Esophagus muscularis mucosa (tissue), 4 donors: Measurements from ENCODE around the gene DNAH10. TPM values are rescaled to one million over a fixed set of nuclear protein-coding genes. Genes with fewer than 3 reads are reported as not detected.

ENCODE experiments used
- DNase-seq: peaks from one replicate; pipeline ENCODE4 v3.0.0-alpha.2; 2017; ENCODE audit errors: extremely low spot score
- H3K27ac ChIP-seq, 4 donors: fragments of 200-600 bp; sonication (generic); replicated peaks in 1 of 4; 1 replicate in 3 of 4; 2 replicates in 1 of 4; pipeline ENCODE4 v1.5.1; 2016 to 2019; ENCODE audit warnings: mild to moderate bottlenecking in 1 of 4
- H3K27me3 ChIP-seq, 4 donors: fragments of 200-600 bp; sonication (generic); one replicate each; pipeline versions ENCODE4 v1.5.1 to v1.6.0; 2016 to 2019
- H3K36me3 ChIP-seq, 4 donors: fragments of 200-600 bp; sonication (generic); one replicate each; pipeline ENCODE4 v1.5.1; 2016 to 2019
- H3K4me1 ChIP-seq, 4 donors: fragments of 200-600 bp; sonication (generic); one replicate each; pipeline ENCODE4 v1.5.1; 2016 to 2019
- H3K4me3 ChIP-seq, 4 donors: fragments of 200-600 bp; sonication (generic); 1 replicate in 2 of 4; 2 replicates in 2 of 4; pipeline ENCODE4 v1.5.1; 2016 to 2019; ENCODE audit warnings: mild to moderate bottlenecking in 4 of 4, moderate library complexity in 1 of 4
- H3K9me3 ChIP-seq, 4 donors: fragments of 200-600 bp; sonication (generic); 1 replicate in 3 of 4; 2 replicates in 1 of 4; pipeline ENCODE4 v1.5.1; 2016 to 2019
- EP300 ChIP-seq: sonication (generic); formaldehyde crosslinking; IDR thresholded peaks from one replicate; pipeline ENCODE4 v1.6.1; 2017; ENCODE audit warnings: antibody characterized with exemption
- POLR2A ChIP-seq: fragments of 450-650 bp; IDR thresholded peaks from one replicate; pipeline ENCODE4 v1.6.1; 2017; ENCODE audit warnings: antibody characterized with exemption, moderate library complexity, mild to moderate bottlenecking, low read depth
- POLR2AphosphoS5 ChIP-seq, 2 donors: sonication (generic); formaldehyde crosslinking; IDR thresholded peaks; one replicate each; pipeline ENCODE4 v1.6.1; 2017; ENCODE audit warnings: antibody characterized with exemption in 2 of 2
- WGBS: methylation state at CpG from one replicate; pipeline ENCODE4 v1.1.5; 2018; 5-methylcytosine and 5-hydroxymethylcytosine counted together
- intact Hi-C: fragments of 100-400 bp; cut with DNase I; formaldehyde crosslinking; loops from one replicate; pipeline ENCODE4 v1.15.1; 2023
- total RNA-seq, 4 donors: library from RNA; depleted of rRNA; stranded (reverse); fragments of >200 nt; gene quantifications; one replicate each; pipeline versions ENCODE4 v1.1.0 to v1.2.1, GENCODE V29; 2016
- TF ChIP-seq, protein P1 (sequence below), 3 experiments: fragments of 200-600 bp in 2 of 3; fragments of 450-650 bp in 1 of 3; sonication (generic) in 2 of 3; IDR thresholded peaks; one replicate each; pipeline ENCODE4 v1.5.1; 2017 to 2019; ENCODE audit warnings: antibody characterized with exemption in 3 of 3, mild to moderate bottlenecking in 2 of 3, moderate library complexity in 1 of 3

The DNAH10 gene
- total RNA-seq, 4 donors from 2014 or later, result 0.06 to 1.3 TPM; not detected in 2

DNA sequence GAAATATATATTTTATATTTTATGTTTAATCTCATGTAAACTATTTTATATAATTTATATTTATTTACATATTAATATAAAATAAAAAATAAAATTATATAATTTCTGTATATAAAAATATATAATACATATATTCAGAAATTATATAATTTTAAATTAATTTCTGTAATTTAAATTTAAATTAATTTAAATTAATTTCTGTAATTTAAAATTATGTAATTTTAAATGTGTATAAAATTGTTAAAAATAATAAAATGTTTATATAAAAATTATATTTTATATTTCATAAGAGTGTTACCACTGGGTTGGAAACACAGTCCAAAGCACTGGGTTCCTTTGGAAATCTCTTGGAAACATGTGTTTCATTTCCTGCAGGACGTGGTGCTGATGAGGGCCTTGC is 94.6 kb downstream of the DNAH10 start:
- no peaks in the 10 kb centered on the region for H3K9me3 ChIP-seq
- TF ChIP-seq POLR2A (no peak), EP300 (no peak), POLR2AphosphoS5 (IDR thresholded peaks at IDR 0.05) (no peak)
- TF ChIP-seq, protein P1, sequence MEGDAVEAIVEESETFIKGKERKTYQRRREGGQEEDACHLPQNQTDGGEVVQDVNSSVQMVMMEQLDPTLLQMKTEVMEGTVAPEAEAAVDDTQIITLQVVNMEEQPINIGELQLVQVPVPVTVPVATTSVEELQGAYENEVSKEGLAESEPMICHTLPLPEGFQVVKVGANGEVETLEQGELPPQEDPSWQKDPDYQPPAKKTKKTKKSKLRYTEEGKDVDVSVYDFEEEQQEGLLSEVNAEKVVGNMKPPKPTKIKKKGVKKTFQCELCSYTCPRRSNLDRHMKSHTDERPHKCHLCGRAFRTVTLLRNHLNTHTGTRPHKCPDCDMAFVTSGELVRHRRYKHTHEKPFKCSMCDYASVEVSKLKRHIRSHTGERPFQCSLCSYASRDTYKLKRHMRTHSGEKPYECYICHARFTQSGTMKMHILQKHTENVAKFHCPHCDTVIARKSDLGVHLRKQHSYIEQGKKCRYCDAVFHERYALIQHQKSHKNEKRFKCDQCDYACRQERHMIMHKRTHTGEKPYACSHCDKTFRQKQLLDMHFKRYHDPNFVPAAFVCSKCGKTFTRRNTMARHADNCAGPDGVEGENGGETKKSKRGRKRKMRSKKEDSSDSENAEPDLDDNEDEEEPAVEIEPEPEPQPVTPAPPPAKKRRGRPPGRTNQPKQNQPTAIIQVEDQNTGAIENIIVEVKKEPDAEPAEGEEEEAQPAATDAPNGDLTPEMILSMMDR (IDR thresholded peaks at IDR 0.05), result no peak
- H3K4me3 ChIP-seq, result no peak overlapping the region
- H3K27ac ChIP-seq, result no peak overlapping the region
- DNase-seq, result no peak
- 68% methylated on average over 1 of the region's 1 CpG for whole genome bisulfite sequencing
- H3K4me1 ChIP-seq, result no peaks in the 10 kb centered on the region
- H3K36me3 ChIP-seq, result no peaks in the 10 kb centered on the region
- intact Hi-C loops, result no loop called here
- peaks cover 0 to 19% (median 0%) of the 10 kb centered on the region in 4 donors for H3K27me3 ChIP-seq

DNA sequence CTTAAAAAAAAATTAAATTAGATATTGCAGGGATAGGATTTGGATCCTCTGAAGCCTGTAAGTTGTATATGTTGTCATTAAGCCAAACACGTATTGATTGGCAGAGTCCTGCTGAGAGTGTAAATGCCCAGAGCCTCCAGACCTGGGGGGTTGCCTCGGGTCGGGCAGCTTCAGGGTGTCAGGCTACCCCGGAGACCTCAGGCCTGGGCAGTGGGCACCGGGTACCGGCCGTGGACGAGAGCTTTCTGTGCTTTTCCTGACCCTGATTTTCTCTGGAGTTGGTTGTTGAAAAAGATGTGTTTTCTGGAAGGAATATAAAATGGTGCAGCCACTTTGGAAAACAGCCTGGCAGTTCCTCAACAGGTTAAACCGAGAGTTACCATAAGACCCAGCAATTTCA is 96.1 kb downstream of the DNAH10 start:
- no peak for DNase-seq

DNA sequence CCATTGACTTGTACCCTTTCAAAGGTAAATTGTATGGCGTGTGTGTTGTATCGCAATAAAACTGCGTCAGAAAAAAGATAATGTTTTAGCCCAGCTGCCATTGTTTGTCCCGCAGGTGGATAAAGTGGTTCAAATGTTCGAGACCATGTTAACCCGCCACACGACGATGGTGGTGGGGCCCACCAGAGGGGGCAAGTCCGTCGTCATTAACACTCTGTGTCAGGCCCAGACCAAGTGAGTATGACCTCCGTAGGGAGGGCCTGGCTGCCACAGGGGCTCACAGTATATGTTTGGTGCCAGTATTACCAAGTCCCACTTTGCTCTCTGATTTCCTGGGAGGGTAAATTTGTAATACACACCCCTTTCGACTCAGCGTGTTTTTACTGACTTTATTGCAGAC is 96.9 kb downstream of the DNAH10 start:
- 74% methylated on average over 13 of the region's 13 CpGs for WGBS
- Histone ChIP-seq H3K27me3 (peaks cover 0 to 23% (median 0%) of the 10 kb centered on the region in 4 donors), H3K36me3 (no peaks in the 10 kb centered on the region), H3K9me3 (no peaks in the 10 kb centered on the region), H3K4me3 (no peak overlapping the region), H3K4me1 (no peaks in the 10 kb centered on the region), H3K27ac (no peak overlapping the region)
- TF ChIP-seq EP300 (no peak), POLR2AphosphoS5 (IDR thresholded peaks at IDR 0.05) (no peak), POLR2A (no peak)
- TF ChIP-seq, protein P1 (IDR thresholded peaks at IDR 0.05), result no peak
- intact Hi-C loops, result no loop called here
- no peak for DNase-seq

More for the DNA sequence above, 96.1 kb downstream of the DNAH10 start:
- no peak overlapping the region for H3K4me3 ChIP-seq
- 72% methylated on average over 9 of the region's 9 CpGs for WGBS
- no peaks in the 10 kb centered on the region for H3K9me3 ChIP-seq
- no peak for TF ChIP-seq POLR2AphosphoS5 (IDR thresholded peaks at IDR 0.05)
- TF ChIP-seq, protein P1 (IDR thresholded peaks at IDR 0.05), result no peak
- no peak for TF ChIP-seq POLR2A
- TF ChIP-seq EP300, result no peak
- H3K27me3 ChIP-seq, result peaks cover 0 to 23% (median 0%) of the 10 kb centered on the region in 4 donors
- no peaks in the 10 kb centered on the region for H3K36me3 ChIP-seq
- no peaks in the 10 kb centered on the region for H3K4me1 ChIP-seq
- intact Hi-C loops, result no loop called here
- H3K27ac ChIP-seq, result no peak overlapping the region

DNA sequence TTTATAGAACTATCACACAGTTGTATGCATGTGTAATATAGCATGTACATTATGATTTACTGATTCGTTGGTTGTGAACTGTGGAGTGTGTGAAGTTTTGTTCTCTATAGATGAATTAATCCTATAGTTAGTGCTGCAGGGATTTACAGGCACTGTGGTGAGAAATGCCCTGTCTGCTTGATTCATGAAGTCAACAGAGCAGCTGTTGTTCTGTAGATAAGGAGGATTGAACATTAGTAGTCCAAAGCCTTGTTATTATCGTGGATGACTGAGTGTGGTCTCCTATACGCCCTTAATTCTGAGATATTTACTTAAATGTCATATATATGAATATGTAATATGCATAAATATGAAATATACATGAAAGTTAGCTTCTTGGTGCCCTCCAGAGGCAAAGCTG is 98.3 kb downstream of the DNAH10 start:
- TF ChIP-seq, protein P1 (IDR thresholded peaks at IDR 0.05), result no peak
- TF ChIP-seq EP300 (no peak), POLR2A (no peak), POLR2AphosphoS5 (IDR thresholded peaks at IDR 0.05) (no peak)
- 37% methylated on average over 3 of the region's 3 CpGs for WGBS
- intact Hi-C loops, result no loop called here

DNA sequence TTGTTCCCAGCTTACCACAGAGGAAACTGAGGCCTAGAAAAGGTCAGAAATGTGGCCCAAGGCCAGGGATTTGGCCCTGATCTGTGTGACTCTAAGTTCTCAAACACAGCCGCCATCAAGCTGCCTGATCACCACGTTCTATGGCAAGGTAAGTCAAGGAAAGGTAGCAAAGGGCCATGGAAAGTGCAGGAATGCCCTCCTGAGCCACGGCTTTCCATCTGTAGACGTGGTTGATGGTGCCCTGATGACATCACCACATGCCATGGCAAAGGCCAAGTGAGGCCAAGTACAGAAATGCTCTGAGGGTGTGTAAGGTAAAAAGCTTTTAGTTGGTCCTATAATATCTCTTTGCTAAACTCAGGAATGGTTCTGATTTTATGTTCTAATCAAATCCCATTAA is 99.3 kb downstream of the DNAH10 start:
- no peaks in the 10 kb centered on the region for H3K9me3 ChIP-seq
- no peaks in the 10 kb centered on the region for H3K36me3 ChIP-seq
- no peak for TF ChIP-seq EP300
- TF ChIP-seq POLR2AphosphoS5 (IDR thresholded peaks at IDR 0.05), result no peak
- no peak for TF ChIP-seq POLR2A
- TF ChIP-seq, protein P1 (IDR thresholded peaks at IDR 0.05), result no peak
- DNase-seq, result no peak
- H3K4me3 ChIP-seq, result no peak overlapping the region
- intact Hi-C loops, result no loop called here
- H3K4me1 ChIP-seq, result no peaks in the 10 kb centered on the region
- H3K27me3 ChIP-seq, result peaks cover 0 to 14% (median 0%) of the 10 kb centered on the region in 4 donors
- H3K27ac ChIP-seq, result no peak overlapping the region
- WGBS, result 91% methylated on average over 4 of the region's 4 CpGs

More for the DNA sequence above, 98.3 kb downstream of the DNAH10 start:
- H3K9me3 ChIP-seq, result no peaks in the 10 kb centered on the region
- no peak for DNase-seq
- H3K36me3 ChIP-seq, result no peaks in the 10 kb centered on the region
- H3K4me1 ChIP-seq, result no peaks in the 10 kb centered on the region
- H3K27ac ChIP-seq, result no peak overlapping the region
- peaks cover 0 to 18% (median 0%) of the 10 kb centered on the region in 4 donors for H3K27me3 ChIP-seq
- no peak overlapping the region for H3K4me3 ChIP-seq
